H9 (cell line): ENCODE data around the gene FHIT. TPM values are rescaled to one million over a fixed set of nuclear protein-coding genes. Genes with fewer than 3 reads are reported as not detected.

Source experiments
- DNase-seq: peaks from one replicate; pipeline ENCODE4 v3.0.0-alpha.2; 2017
- H2AFZ ChIP-seq: one replicate; pipeline ENCODE4 v1.6.1; 2013; ENCODE audit warnings: mild to moderate bottlenecking, low read length, control low read depth, moderate library complexity
- H2AK5ac ChIP-seq: 2 replicates; pipeline ENCODE4 v1.6.1; 2013; ENCODE audit warnings: low read length, control low read depth, mixed read lengths; ENCODE audit not compliant: insufficient read length
- H2BK120ac ChIP-seq: one replicate; pipeline ENCODE4 v1.6.1; 2013; ENCODE audit warnings: low read depth, mild to moderate bottlenecking, low read length, control low read depth, inconsistent platforms; ENCODE audit not compliant: poor library complexity, severe bottlenecking
- H2BK12ac ChIP-seq: 2 replicates; pipeline ENCODE4 v1.6.1; 2013; ENCODE audit warnings: low read length, control low read depth, mixed read lengths, low read depth; ENCODE audit not compliant: insufficient read length
- H2BK15ac ChIP-seq: 2 replicates; pipeline ENCODE4 v1.6.1; 2013; ENCODE audit warnings: low read depth, low read length, control low read depth
- H2BK20ac ChIP-seq: one replicate; pipeline ENCODE4 v1.6.1; 2013; ENCODE audit warnings: low read depth, mild to moderate bottlenecking, low read length, control low read depth, inconsistent platforms; ENCODE audit not compliant: poor library complexity, severe bottlenecking
- H2BK5ac ChIP-seq: 2 replicates; pipeline ENCODE4 v1.6.1; 2013; ENCODE audit warnings: low read length, control low read depth, mixed read lengths; ENCODE audit not compliant: insufficient read length
- H3K14ac ChIP-seq: 2 replicates; pipeline ENCODE4 v1.6.1; 2013; ENCODE audit warnings: low read length, control low read depth; ENCODE audit not compliant: insufficient read depth
- H3K18ac ChIP-seq: 2 replicates; pipeline ENCODE4 v1.6.1; 2013; ENCODE audit warnings: low read depth, mild to moderate bottlenecking, mixed read lengths, low read length, control low read depth; ENCODE audit not compliant: insufficient read length
- H3K23ac ChIP-seq: 2 replicates; pipeline ENCODE4 v1.6.1; 2013; ENCODE audit warnings: low read length, control low read depth, mixed read lengths, low read depth; ENCODE audit not compliant: insufficient read length
- H3K23me2 ChIP-seq: 2 replicates; pipeline ENCODE4 v1.6.1; 2013; ENCODE audit warnings: low read depth, mild to moderate bottlenecking, mixed read lengths, low read length, control low read depth; ENCODE audit not compliant: insufficient read length, poor library complexity, severe bottlenecking
- H3K27ac ChIP-seq: 2 replicates; pipeline ENCODE4 v1.5.1; 2013; ENCODE audit warnings: low read length, control low read depth, mixed read lengths, low read depth; ENCODE audit not compliant: insufficient read length
- H3K27me3 ChIP-seq: 2 replicates; pipeline ENCODE4 v1.6.1; 2013; ENCODE audit warnings: low read length, control low read depth, inconsistent platforms; ENCODE audit not compliant: insufficient read depth
- H3K4ac ChIP-seq: 2 replicates; pipeline ENCODE4 v1.6.1; 2013; ENCODE audit warnings: low read depth, mild to moderate bottlenecking, control low read depth, inconsistent platforms, low read length, moderate library complexity
- H3K4me1 ChIP-seq: 2 replicates; pipeline ENCODE4 v1.6.1; 2013; ENCODE audit warnings: low read length, control low read depth, inconsistent platforms; ENCODE audit not compliant: insufficient read depth
- H3K4me2 ChIP-seq: 2 replicates; pipeline ENCODE4 v1.6.1; 2013; ENCODE audit warnings: low read length, control low read depth, mixed read lengths; ENCODE audit not compliant: insufficient read length, insufficient read depth
- H3K56ac ChIP-seq: 2 replicates; pipeline ENCODE4 v1.6.1; 2013; ENCODE audit warnings: low read depth, mild to moderate bottlenecking, mixed read lengths, low read length, control low read depth; ENCODE audit not compliant: insufficient read length
- H3K79me1 ChIP-seq: 2 replicates; pipeline ENCODE4 v1.6.1; 2013; ENCODE audit warnings: low read depth, mild to moderate bottlenecking, moderate library complexity, low read length, control low read depth, inconsistent platforms; ENCODE audit not compliant: insufficient read depth, poor library complexity, severe bottlenecking
- H3K79me2 ChIP-seq: 2 replicates; pipeline ENCODE4 v1.6.1; 2013; ENCODE audit warnings: low read length, control low read depth, inconsistent platforms; ENCODE audit not compliant: insufficient read depth
- H3K9ac ChIP-seq: 2 replicates; pipeline ENCODE4 v1.6.1; 2013; ENCODE audit warnings: low read length, control low read depth, mixed read lengths; ENCODE audit not compliant: insufficient read length; ENCODE audit errors: extremely low read depth
- H3K9me3 ChIP-seq: one replicate; pipeline ENCODE4 v1.6.1; 2013; ENCODE audit warnings: low read depth, low read length, inconsistent platforms; ENCODE audit not compliant: control insufficient read depth
- H3T11ph ChIP-seq: one replicate; pipeline ENCODE4 v1.6.1; 2013; ENCODE audit warnings: mild to moderate bottlenecking, low read length, control low read depth, inconsistent platforms
- H4K20me1 ChIP-seq: one replicate; pipeline ENCODE4 v1.6.1; 2013; ENCODE audit not compliant: control insufficient read depth, insufficient read length, insufficient read depth
- H4K5ac ChIP-seq: 2 replicates; pipeline ENCODE4 v1.6.1; 2013; ENCODE audit warnings: low read depth, mild to moderate bottlenecking, mixed read lengths, low read length, control low read depth; ENCODE audit not compliant: insufficient read length
- H4K8ac ChIP-seq: replicated peaks from 2 replicates; pipeline ENCODE4 v1.6.1; 2013; ENCODE audit warnings: low read length, control low read depth, mixed read lengths, low read depth; ENCODE audit not compliant: insufficient read length
- H4K91ac ChIP-seq: 2 replicates; pipeline ENCODE4 v1.6.1; 2013; ENCODE audit warnings: low read depth, mild to moderate bottlenecking, moderate library complexity, mixed read lengths, low read length, control low read depth; ENCODE audit not compliant: insufficient read length
- H3K27ac Mint-ChIP-seq, 3 experiments: 2 replicates in 2 of 3; 3 replicates in 1 of 3; pipeline ENCODE4 v1.8.0; 2020 to 2021; ENCODE audit warnings: mixed read lengths in 3 of 3, mild to moderate bottlenecking in 1 of 3, moderate library complexity in 1 of 3
- H3K27me3 Mint-ChIP-seq: 2 replicates; pipeline ENCODE4 v1.8.0; 2021; ENCODE audit warnings: low read depth, mild to moderate bottlenecking, moderate library complexity, mixed read lengths
- H3K36me3 Mint-ChIP-seq, 3 experiments: 2 replicates in 2 of 3; 3 replicates in 1 of 3; pipeline ENCODE4 v1.8.0; 2020 to 2021; ENCODE audit warnings: low read depth in 3 of 3, mixed read lengths in 3 of 3; ENCODE audit not compliant: insufficient read depth in 1 of 3
- H3K4me1 Mint-ChIP-seq, 2 experiments: 2 replicates each; pipeline ENCODE4 v1.8.0; 2020; ENCODE audit warnings: mixed read lengths in 2 of 2
- H3K4me3 Mint-ChIP-seq, 2 experiments: 2 replicates in 1 of 2; 3 replicates in 1 of 2; pipeline ENCODE4 v1.8.0; 2020 to 2021; ENCODE audit warnings: mild to moderate bottlenecking in 2 of 2, mixed read lengths in 2 of 2, moderate library complexity in 1 of 2
- H3K9me3 Mint-ChIP-seq, 2 experiments: 2 replicates in 1 of 2; 3 replicates in 1 of 2; pipeline ENCODE4 v1.8.0; 2020; ENCODE audit warnings: mild to moderate bottlenecking in 2 of 2, mixed read lengths in 2 of 2, moderate library complexity in 1 of 2
- CTCF ChIP-seq: fragments of 200-600 bp; sonication (generic); conservative IDR thresholded peaks from 3 replicates; pipeline ENCODE4 v1.8.0; 2021; ENCODE audit warnings: antibody characterized with exemption, mild to moderate bottlenecking
- WGBS: extraction: QIAGEN DNeasy Blood & Tissue Kit; methylation state at CpG from one replicate; pipeline ENCODE4 v1.1.7; 2013; ENCODE audit warnings: missing lambda C conversion rate, low lambda C conversion rate, mixed read lengths; ENCODE audit not compliant: insufficient read length; ENCODE audit errors: extremely low coverage; 5-methylcytosine and 5-hydroxymethylcytosine counted together
- total RNA-seq: library from RNA; stranded (reverse); gene quantifications from 2 replicates; pipeline ENCODE4 v1.2.1, GENCODE V29; 2021

Gene FHIT
- total RNA-seq, 1 experiment from 2014 or later = 3.0 TPM

GRCh38 chr3:59935025-59935424 is 1316.2 kb downstream of the FHIT start:
- no peaks in the 10 kb centered on the region for H3K9me3 ChIP-seq
- H3K9me3 Mint-ChIP-seq = no peaks in the 10 kb centered on the region; a peak in 1 of 5 replicates
- no peak for DNase-seq
- H2AK5ac ChIP-seq = no peak overlapping the region
- no peak overlapping the region for H4K91ac ChIP-seq
- H3K27me3 Mint-ChIP-seq = no peaks in the 10 kb centered on the region
- H4K8ac ChIP-seq = no peak overlapping the region
- no peak overlapping the region for H3K18ac ChIP-seq
- H2BK20ac ChIP-seq = no peak overlapping the region
- H3K4me1 ChIP-seq = no peaks in the 10 kb centered on the region
- H3K36me3 Mint-ChIP-seq = no peaks in the 10 kb centered on the region
- no peaks in the 10 kb centered on the region for H3K4me1 Mint-ChIP-seq
- H4K5ac ChIP-seq = no peak overlapping the region
- H2AFZ ChIP-seq = no peak overlapping the region
- H2BK12ac ChIP-seq = no peak overlapping the region
- no peak overlapping the region for H3K14ac ChIP-seq
- no peak overlapping the region for H2BK120ac ChIP-seq
- H3T11ph ChIP-seq = no peak overlapping the region
- WGBS = no CpG with 5 or more reads among the region's 1 CpG
- no peaks in the 10 kb centered on the region for H3K79me1 ChIP-seq
- no peak overlapping the region for H2BK15ac ChIP-seq
- no peaks in the 10 kb centered on the region for H3K23me2 ChIP-seq
- no peaks in the 10 kb centered on the region for H3K27me3 ChIP-seq
- no peak overlapping the region for H3K9ac ChIP-seq
- no peak overlapping the region for H3K4ac ChIP-seq
- no peak overlapping the region for H2BK5ac ChIP-seq
- H3K4me2 ChIP-seq = no peak overlapping the region
- H3K27ac Mint-ChIP-seq = no peak overlapping the region
- no peak overlapping the region for H3K56ac ChIP-seq
- no peak overlapping the region for H3K4me3 Mint-ChIP-seq
- TF ChIP-seq CTCF = no peak
- no peaks in the 10 kb centered on the region for H4K20me1 ChIP-seq
- H3K27ac ChIP-seq = no peak overlapping the region
- no peaks in the 10 kb centered on the region for H3K79me2 ChIP-seq
- no peak overlapping the region for H3K23ac ChIP-seq
